ENCODE results near the gene LRRC15.

LRRC15 gene

DNA sequence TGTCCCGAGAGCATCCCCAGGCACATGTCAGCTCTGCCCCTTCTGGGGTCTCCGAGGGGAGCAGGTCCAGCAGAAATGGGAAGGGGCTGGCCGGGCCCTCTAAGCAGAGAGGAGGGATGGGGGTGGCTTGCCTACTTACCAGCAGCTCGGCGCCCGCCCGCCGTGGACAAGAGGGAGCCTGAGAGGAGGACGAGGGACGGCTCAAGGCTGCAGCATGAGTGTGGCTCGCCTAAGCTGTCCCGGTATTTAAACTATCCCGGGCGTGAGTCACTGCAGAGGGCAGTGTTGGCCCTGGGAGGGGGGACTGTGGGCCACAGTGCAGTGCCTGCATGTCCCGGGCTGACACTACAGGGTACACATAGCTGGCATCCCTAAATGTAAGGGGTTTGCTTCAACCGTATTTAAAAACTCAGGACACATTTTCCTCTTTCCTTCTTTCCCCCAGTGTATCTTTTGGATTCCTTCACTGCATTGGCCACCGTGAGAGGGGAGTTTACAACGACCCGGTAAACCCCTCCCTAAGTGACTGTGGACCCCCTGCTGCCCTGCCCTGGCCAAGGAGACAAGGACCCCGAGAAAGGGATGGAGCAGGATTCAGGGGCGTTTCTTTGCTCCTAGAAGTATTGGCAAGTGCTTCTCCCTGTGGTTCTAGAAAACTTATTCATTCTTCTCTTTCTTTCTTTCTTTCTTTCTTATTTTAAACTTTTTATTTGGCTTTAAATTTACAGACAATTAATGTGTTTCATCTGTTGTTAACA is at the start of gene LRRC15:
TSS of gene LRRC15 (minus strand) at position 222 of the 758 bp plus-strand sequence. CDS start 8,700 bp downstream, outside the sequence.
- DNase-seq = no peak

DNA sequence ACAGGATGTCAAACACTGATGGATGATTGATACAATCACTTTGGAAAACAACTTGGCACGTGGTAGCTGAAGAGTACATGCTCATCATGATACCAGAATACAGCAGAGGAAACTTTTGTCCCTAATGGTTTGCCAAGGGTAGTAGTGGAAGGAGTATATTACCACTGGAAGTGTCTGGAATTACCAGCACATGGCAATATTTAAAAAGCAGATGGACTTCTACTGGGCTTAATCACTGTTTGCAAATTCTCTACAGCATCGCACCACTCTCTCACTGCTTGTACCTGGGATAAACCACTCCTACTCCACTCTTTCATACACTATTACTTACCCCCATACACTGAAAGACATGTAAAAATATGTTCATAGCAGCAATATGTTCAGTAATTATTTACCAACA is 49.1 kb upstream of the LRRC15 start:
- no peak for DNase-seq

DNA sequence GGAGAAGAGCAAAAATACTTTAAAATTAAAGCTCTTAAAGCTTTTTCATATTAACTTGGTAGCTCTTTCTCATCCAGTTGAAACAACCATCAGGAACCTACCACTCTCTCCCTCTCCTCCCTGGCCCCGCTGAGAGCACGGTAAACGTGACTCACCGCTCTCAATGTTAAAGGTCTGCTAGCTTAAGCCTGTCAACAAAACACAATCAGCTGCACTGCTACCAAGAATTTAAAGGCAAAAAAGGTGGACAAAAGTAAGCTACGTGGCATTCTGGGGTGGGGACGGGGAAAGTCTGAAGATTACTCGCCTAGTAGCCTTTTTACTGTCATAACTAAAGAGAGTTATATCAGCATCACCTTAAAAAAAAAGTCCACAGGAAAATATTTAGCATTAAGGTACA is 37.9 kb upstream of the LRRC15 start:
- DNase-seq = no peak

GRCh38 chr3:194405766-194406165 is 36.2 kb upstream of the LRRC15 start:
- no peak for DNase-seq

GRCh38 chr3:194404365-194405140 is 35.0 kb upstream of the LRRC15 start:
- peak in 1 of 2 donors; percentile 47 for DNase-seq

- DNase-seq = no peak
Measured at GRCh38 chr3:194401868-194402329, 32.4 kb upstream of the LRRC15 start.

- DNase-seq = no peak
Measured at GRCh38 chr3:194401346-194401745, 31.8 kb upstream of the LRRC15 start.

- no peak for DNase-seq
Measured at GRCh38 chr3:194399874-194400411, 30.4 kb upstream of the LRRC15 start.

GRCh38 chr3:194399166-194399565 is 29.6 kb upstream of the LRRC15 start, which contains the start of gene GP5:
Gene GP5, minus strand, starts transcription at chr3:194399266. Its CDS starts 984 bp downstream, at chr3:194398282.
- DNase-seq = no peak

GRCh38 chr3:194397757-194398312 is 28.3 kb upstream of the LRRC15 start:
- no peak for DNase-seq

DNA sequence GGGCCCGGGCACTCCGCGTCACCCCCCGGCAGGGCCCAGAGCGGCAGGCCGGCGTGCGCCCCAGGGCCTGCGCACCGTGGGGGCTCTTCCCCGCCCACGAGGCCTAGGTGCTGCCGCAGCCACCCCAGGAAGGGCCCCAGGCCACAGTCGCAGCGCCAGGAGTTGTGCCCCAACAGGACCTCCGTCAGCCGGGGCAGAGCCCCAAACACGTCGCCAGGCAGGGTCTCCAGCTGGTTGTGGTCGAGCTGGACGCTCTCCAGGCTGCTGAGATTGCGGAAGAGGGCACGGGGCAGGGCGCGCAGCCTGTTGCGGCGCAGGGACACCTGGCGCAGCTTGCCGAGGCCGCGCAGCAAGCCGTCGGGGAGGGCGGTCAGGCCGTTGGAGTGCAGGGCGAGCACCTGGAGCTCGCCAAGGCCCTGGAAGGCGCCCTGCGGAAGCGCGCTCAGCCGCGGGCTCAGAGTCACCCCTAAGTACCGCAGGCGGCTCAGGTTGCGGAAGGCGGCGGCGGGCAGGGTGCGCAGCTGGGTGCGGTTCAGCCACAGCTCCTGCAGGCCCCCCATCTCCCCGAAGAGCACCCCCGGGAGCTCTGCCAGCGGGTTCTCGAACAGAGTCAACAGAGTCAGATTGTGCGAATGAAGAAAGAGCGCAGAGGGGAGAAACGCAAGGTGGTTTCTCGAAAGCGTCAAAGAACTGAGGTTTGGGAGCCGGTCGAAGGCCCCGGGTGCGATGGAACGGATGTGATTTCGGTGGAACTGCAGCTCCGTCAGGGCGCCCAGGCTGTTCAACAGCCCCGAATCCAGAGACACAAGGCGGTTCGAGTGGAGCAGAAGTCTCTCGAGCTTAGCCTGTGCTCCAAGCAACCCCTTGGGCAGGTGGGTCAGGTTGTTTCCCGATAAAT is 27.6 kb upstream of the LRRC15 start:
- no peak for DNase-seq

- DNase-seq = no peak
Measured at GRCh38 chr3:194396539-194396858, 27.0 kb upstream of the LRRC15 start.

DNA sequence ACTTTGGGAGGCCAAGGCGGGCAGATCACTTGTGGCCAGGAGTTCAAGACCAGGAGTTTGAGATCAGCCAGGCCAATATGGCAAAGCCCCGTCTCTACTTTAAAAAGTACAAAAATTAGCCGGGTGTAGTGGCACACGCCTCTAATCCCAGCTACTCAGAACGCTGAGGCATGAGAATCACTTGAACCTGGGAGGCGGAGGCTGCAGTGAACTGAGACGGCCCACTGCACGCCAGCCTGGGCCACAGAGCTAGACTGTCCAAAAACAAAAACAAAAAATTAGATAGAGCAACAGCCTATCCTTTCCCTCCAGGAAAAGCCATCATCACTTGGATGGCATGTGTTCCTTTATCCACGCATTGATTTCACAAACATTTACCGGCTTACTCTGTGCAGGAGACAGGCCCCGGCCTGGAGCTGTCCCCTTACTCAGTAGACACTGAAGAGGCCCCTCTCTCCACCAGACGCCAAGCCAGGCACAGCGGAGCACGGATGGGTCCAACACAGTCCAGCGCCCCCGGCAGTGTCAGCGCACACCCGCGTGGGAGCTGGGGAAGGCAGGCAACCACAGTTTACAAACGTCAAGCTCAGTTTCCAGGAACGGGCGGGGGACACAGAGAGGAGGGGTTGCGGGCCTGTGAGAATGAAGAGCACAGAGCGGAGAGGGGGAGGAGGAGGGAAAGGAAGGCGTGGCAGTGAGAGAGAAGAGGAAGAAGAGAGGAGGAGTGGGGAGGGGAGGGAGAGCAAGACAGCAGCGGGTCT is 26.4 kb upstream of the LRRC15 start:
- peak; percentile 41 to 42 for DNase-seq

- DNase-seq = no peak
Measured at GRCh38 chr3:194395212-194395611, 25.7 kb upstream of the LRRC15 start.

- DNase-seq = no peak
Measured at GRCh38 chr3:194392576-194392975, 23.0 kb upstream of the LRRC15 start.

- DNase-seq = no peak
Measured at GRCh38 chr3:194390835-194391234, 21.3 kb upstream of the LRRC15 start.

- DNase-seq = no peak
Measured at GRCh38 chr3:194389269-194389668, 19.7 kb upstream of the LRRC15 start.

DNA sequence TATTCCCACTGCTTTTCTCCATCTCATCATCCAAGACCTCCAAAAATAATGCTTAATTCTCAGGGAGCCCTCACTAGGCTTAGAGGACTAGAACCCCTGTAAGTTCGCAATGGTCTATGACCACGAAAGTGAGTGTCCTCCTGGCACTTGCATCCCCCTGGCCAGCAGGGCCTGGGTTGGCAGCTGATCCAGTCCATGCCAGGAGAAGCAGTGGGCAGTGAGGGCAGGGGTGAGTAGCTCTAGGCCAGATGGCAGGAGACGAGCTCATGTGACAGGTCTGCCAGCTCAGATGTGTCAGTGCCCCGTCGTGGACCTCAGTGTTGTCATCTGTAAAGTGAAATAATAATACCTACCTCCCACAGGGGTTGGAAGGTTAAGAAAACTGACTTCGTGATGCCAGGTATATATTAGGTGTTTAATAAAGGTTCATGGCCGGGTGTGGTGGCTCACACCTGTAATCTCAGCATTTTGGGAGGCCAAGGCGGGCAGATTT is 18.4 kb upstream of the LRRC15 start:
- no peak for DNase-seq

- no peak for DNase-seq
Measured at GRCh38 chr3:194387276-194387675, 17.7 kb upstream of the LRRC15 start.

GRCh38 chr3:194386648-194387047 is 17.1 kb upstream of the LRRC15 start:
- no peak for DNase-seq

DNA sequence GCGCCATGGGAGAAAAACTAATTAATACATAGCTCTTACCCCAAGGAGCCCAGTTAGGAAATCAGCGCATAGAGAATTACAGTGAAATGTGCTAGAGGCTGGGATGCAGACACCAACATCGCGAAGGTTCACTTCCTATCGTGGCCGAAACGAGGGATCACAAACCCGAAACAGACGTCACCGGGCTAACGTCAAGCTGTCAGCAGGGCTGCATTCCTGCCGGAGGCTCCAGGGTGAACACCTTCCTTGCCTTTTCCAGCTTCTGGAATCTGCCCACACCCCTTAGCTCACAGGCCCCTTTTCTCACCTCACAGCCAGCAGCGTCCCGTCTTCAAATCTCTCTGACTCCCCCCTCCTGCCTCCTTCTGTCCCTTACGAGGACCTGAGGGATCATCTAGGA is 16.5 kb upstream of the LRRC15 start:
- DNase-seq = no peak

Data from stimulated activated CD4-positive, alpha-beta T cell treated with anti-CD3 and anti-CD28 coated beads, Interleukin-2, amount 100 ng/mL, for 48 hours (primary cell).